ENCODE results near the gene CNOT6.
"Not testable (repeated sequence)": the region's sequence is repeated elsewhere in the genome, so short reads cannot be mapped to it uniquely, and the experiment has no call there.

The CNOT6 gene

DNA sequence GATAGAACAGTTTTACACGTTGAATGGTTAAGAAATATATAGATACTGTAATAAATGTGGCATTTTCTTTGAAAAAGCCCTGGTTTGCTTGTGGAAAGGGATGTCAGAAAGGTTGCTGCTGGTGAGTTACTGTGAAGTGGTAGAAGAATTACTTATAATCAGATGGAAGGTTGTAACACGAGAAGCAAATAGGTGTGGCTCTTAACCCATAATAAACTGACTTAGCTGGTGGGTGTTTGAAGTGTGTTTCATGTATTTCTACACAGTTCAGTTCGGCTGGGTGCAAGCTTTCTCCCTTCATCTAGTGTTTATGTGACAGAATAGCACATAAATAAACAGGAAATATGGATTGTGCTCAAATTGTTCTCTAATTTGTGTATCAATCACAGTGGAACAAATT is 5.5 kb downstream of the CNOT6 start:
- no peak overlapping the region for H3K4me3 ChIP-seq (ENCODE audit: insufficient read length, low read depth)

DNA sequence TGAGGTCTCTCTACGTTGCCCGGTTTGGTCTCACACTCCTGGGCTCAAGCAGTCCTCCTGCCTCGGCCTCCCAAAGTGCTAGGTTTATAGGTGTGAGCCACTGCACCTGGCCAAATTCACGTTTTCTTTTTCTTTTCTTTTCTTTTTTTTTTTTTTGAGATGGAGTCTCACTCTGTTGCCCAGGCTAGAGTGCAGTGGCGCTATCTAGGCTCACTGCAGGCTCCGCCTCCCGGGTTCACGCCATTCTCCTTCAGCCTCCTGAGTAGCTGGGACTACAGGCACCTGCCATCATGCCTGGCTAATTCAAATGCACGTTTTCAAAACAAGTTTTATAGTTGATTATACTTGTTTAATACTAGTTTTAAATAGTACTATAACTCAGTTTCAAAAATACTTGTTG is 6.1 kb downstream of the CNOT6 start:
- H3K4me3 ChIP-seq (ENCODE audit: insufficient read length, low read depth); H3K4me1 ChIP-seq (ENCODE audit: insufficient read depth, insufficient read length); DNase-seq (ENCODE audit: low read depth, low spot score); H3K27me3 ChIP-seq (ENCODE audit: insufficient read depth, insufficient read length); H3K9ac ChIP-seq (ENCODE audit: insufficient read length, low read depth); H3K9me3 ChIP-seq (ENCODE audit: insufficient read depth, low read length): not testable (repeated sequence)
- H3K36me3 ChIP-seq (ENCODE audit: insufficient read depth, insufficient read length, low read length) = peaks cover 20% of the 10 kb centered on the region

More for the DNA sequence above, 5.5 kb downstream of the CNOT6 start:
- H3K9ac ChIP-seq (ENCODE audit: insufficient read length, low read depth) = no peak overlapping the region
- no peak for TF ChIP-seq ZNF274 (IDR thresholded peaks at IDR 0.05; ENCODE audit: low read depth, low read length)
- no peak for TF ChIP-seq SUZ12 (IDR thresholded peaks at IDR 0.05; ENCODE audit: extremely low read depth, insufficient read depth, insufficient read length)
- TF ChIP-seq YY1 (IDR thresholded peaks at IDR 0.05; ENCODE audit: insufficient read depth, insufficient read length) = no peak
- H3K36me3 ChIP-seq (ENCODE audit: insufficient read depth, insufficient read length, low read length) = peaks cover 20% of the 10 kb centered on the region
- H3K27me3 ChIP-seq (ENCODE audit: insufficient read depth, insufficient read length) = no peaks in the 10 kb centered on the region
- H3K9me3 ChIP-seq (ENCODE audit: insufficient read depth, low read length) = no peaks in the 10 kb centered on the region
- no peaks in the 10 kb centered on the region for H3K4me1 ChIP-seq (ENCODE audit: insufficient read depth, insufficient read length)
- no peak for DNase-seq (ENCODE audit: low read depth, low spot score)

DNA sequence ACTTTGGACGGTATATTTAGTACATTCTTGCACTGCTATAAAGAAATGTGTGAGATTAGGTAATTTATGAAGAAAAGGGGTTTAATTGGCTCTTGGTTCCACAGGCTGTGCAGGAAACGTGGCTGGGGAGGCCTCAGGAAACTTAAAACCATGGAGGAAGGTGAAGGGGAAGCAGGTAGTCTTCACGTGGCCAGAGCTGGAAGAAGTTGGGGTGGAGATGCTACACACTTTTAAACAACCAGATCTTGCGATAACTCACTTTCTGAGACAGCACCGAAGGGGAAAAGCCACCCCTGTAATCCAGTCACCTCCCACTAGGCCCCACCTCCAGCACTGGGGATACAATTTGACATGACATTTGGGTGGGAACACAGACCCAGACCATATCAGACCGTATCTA is 13.5 kb downstream of the CNOT6 start:
- Histone ChIP-seq H3K36me3 (ENCODE audit: insufficient read depth, insufficient read length, low read length) (peaks cover 3% of the 10 kb centered on the region), H3K27me3 (ENCODE audit: insufficient read depth, insufficient read length) (no peaks in the 10 kb centered on the region), H3K9me3 (ENCODE audit: insufficient read depth, low read length) (no peaks in the 10 kb centered on the region), H3K9ac (ENCODE audit: insufficient read length, low read depth) (no peak overlapping the region), H3K4me1 (ENCODE audit: insufficient read depth, insufficient read length) (no peaks in the 10 kb centered on the region), H3K4me3 (ENCODE audit: insufficient read length, low read depth) (no peak overlapping the region)
- no peak for TF ChIP-seq YY1 (IDR thresholded peaks at IDR 0.05; ENCODE audit: insufficient read depth, insufficient read length)
- no peak for DNase-seq (ENCODE audit: low read depth, low spot score)

DNA sequence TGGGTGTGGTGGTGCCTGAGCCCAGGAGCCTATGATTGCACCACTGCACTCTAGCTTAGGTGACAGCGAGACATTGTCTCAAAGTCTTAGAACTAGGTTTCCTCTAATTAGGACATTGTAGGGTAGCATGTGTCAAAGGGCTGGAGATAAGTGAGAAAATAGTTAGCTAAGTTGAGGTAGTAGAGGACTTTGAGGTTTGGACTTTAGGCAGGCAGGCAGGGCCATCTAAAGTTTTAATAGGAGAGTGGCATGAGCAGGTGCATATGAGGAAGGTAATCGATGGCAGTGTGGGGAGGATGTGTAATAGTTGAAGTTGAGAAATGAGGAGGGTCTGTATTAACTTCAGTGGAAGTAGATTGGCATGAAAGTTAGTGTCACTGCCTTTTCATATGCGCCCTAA is 21.1 kb downstream of the CNOT6 start:
- Histone ChIP-seq H3K9me3 (ENCODE audit: insufficient read depth, low read length) (no peaks in the 10 kb centered on the region), H3K9ac (ENCODE audit: insufficient read length, low read depth) (no peak overlapping the region), H3K36me3 (ENCODE audit: insufficient read depth, insufficient read length, low read length) (peaks cover 2% of the 10 kb centered on the region), H3K4me3 (ENCODE audit: insufficient read length, low read depth) (no peak overlapping the region), H3K27me3 (ENCODE audit: insufficient read depth, insufficient read length) (no peaks in the 10 kb centered on the region), H3K4me1 (ENCODE audit: insufficient read depth, insufficient read length) (peaks cover 3% of the 10 kb centered on the region)
- no peak for DNase-seq (ENCODE audit: low read depth, low spot score)
- TF ChIP-seq YY1 (IDR thresholded peaks at IDR 0.05; ENCODE audit: insufficient read depth, insufficient read length) (no peak), SUZ12 (IDR thresholded peaks at IDR 0.05; ENCODE audit: extremely low read depth, insufficient read depth, insufficient read length) (no peak), ZNF274 (IDR thresholded peaks at IDR 0.05; ENCODE audit: low read depth, low read length) (no peak)

DNA sequence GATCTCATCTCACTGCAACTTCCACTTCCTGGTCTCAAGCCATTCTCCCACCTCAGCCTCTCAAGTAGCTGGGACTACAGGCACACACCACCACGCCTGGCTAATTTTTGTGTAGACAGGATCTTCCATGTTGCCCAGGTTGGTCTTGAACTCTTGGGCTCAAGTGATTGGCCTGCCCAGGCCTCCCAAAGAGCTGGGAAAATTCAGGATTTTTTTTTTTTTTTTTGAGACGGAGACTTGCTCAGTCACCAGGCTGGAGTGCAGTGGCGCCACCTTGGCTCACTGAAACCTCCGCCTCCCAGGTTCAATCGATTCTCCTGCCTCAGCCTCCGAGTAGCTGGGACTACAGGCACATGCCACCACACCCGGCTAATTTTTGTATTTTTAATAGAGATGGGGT is 21.8 kb downstream of the CNOT6 start:
- not testable (repeated sequence) for DNase-seq (ENCODE audit: low read depth, low spot score); H3K4me3 ChIP-seq (ENCODE audit: insufficient read length, low read depth); H3K4me1 ChIP-seq (ENCODE audit: insufficient read depth, insufficient read length); H3K36me3 ChIP-seq (ENCODE audit: insufficient read depth, insufficient read length, low read length); H3K27me3 ChIP-seq (ENCODE audit: insufficient read depth, insufficient read length); H3K9ac ChIP-seq (ENCODE audit: insufficient read length, low read depth); H3K9me3 ChIP-seq (ENCODE audit: insufficient read depth, low read length)

GRCh38 chr5:180516440-180516839 is 22.3 kb downstream of the CNOT6 start:
- no peak overlapping the region for H3K4me3 ChIP-seq (ENCODE audit: insufficient read length, low read depth)
- no peak for TF ChIP-seq ZNF274 (IDR thresholded peaks at IDR 0.05; ENCODE audit: low read depth, low read length)
- TF ChIP-seq SUZ12 (IDR thresholded peaks at IDR 0.05; ENCODE audit: extremely low read depth, insufficient read depth, insufficient read length) = no peak
- TF ChIP-seq YY1 (IDR thresholded peaks at IDR 0.05; ENCODE audit: insufficient read depth, insufficient read length) = no peak
- peaks cover 3% of the 10 kb centered on the region for H3K4me1 ChIP-seq (ENCODE audit: insufficient read depth, insufficient read length)
- H3K9me3 ChIP-seq (ENCODE audit: insufficient read depth, low read length) = no peaks in the 10 kb centered on the region
- no peak for DNase-seq (ENCODE audit: low read depth, low spot score)
- no peak overlapping the region for H3K9ac ChIP-seq (ENCODE audit: insufficient read length, low read depth)
- no peaks in the 10 kb centered on the region for H3K36me3 ChIP-seq (ENCODE audit: insufficient read depth, insufficient read length, low read length)
- H3K27me3 ChIP-seq (ENCODE audit: insufficient read depth, insufficient read length) = no peaks in the 10 kb centered on the region

DNA sequence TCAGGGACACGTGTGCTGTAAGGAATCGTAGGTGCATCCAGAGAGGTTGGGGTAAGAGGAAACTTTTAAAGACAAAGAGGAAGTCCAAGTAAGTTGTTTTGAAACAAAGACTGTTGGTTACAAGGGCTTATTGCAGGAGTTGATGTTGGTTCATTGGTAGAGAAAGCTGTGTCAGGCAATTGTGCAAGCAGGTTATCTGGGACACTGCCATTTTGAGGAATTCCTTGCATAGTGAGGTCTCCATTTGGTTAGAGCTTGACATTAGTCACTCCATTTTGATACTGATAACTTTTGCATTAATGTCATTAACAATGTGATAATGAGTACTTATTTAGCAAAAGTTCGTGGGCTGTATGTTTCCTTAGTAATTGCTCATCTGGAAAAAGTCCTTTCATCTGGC is 24.9 kb downstream of the CNOT6 start:
- no peaks in the 10 kb centered on the region for H3K36me3 ChIP-seq (ENCODE audit: insufficient read depth, insufficient read length, low read length)
- H3K27me3 ChIP-seq (ENCODE audit: insufficient read depth, insufficient read length) = no peaks in the 10 kb centered on the region
- no peak overlapping the region for H3K9ac ChIP-seq (ENCODE audit: insufficient read length, low read depth)
- no peak for DNase-seq (ENCODE audit: low read depth, low spot score)
- peaks cover 3% of the 10 kb centered on the region for H3K4me1 ChIP-seq (ENCODE audit: insufficient read depth, insufficient read length)
- H3K9me3 ChIP-seq (ENCODE audit: insufficient read depth, low read length) = no peaks in the 10 kb centered on the region
- TF ChIP-seq SUZ12 (IDR thresholded peaks at IDR 0.05; ENCODE audit: extremely low read depth, insufficient read depth, insufficient read length) (no peak), ZNF274 (IDR thresholded peaks at IDR 0.05; ENCODE audit: low read depth, low read length) (no peak), YY1 (IDR thresholded peaks at IDR 0.05; ENCODE audit: insufficient read depth, insufficient read length) (no peak)
- H3K4me3 ChIP-seq (ENCODE audit: insufficient read length, low read depth) = no peak overlapping the region

DNA sequence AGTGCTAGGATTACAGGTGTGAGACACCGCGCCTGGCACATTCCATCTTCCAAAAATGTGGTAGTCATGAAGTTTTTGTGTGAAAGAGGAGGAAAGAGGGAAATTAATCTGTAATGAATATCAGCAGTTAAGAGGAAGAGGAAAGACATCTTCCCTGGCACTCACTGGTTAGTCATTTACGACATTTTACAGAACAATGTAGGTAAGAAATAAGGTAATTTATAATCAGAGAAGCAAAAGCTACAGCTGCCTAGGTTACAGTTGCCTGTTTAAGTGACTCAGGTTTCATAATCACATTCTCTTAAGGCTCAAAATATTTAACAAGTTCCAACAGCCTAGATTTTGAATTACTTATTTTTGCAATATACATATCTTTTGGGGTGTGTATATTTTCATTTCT is 26.9 kb downstream of the CNOT6 start:
- no peaks in the 10 kb centered on the region for H3K9me3 ChIP-seq (ENCODE audit: insufficient read depth, low read length)
- no peak overlapping the region for H3K9ac ChIP-seq (ENCODE audit: insufficient read length, low read depth)
- H3K4me1 ChIP-seq (ENCODE audit: insufficient read depth, insufficient read length) = peaks cover 3% of the 10 kb centered on the region
- no peaks in the 10 kb centered on the region for H3K27me3 ChIP-seq (ENCODE audit: insufficient read depth, insufficient read length)
- H3K36me3 ChIP-seq (ENCODE audit: insufficient read depth, insufficient read length, low read length) = no peaks in the 10 kb centered on the region
- no peak overlapping the region for H3K4me3 ChIP-seq (ENCODE audit: insufficient read length, low read depth)
- no peak for DNase-seq (ENCODE audit: low read depth, low spot score)
- TF ChIP-seq ZNF274 (IDR thresholded peaks at IDR 0.05; ENCODE audit: low read depth, low read length) (no peak), SUZ12 (IDR thresholded peaks at IDR 0.05; ENCODE audit: extremely low read depth, insufficient read depth, insufficient read length) (no peak), YY1 (IDR thresholded peaks at IDR 0.05; ENCODE audit: insufficient read depth, insufficient read length) (no peak)

Data from NT2/D1 (cell line).